GM19397 (cell line): ENCODE data around the gene MTNR1A.
"Not testable (repeated sequence)": the region's sequence is repeated elsewhere in the genome, so short reads cannot be mapped to it uniquely, and the experiment has no call there.

Experiments
- ATAC-seq: cut with Tn5 transposase; IDR thresholded peaks from one replicate; pipeline ENCODE4 v1.9.1; 2021; ENCODE audit warnings: mild to moderate bottlenecking, moderate library complexity; ENCODE audit not compliant: unreplicated experiment

Gene MTNR1A

GRCh38 chr4:186563761-186564160 lies 8.4 kb upstream of the MTNR1A start:
- ATAC-seq, result no peak

- ATAC-seq, result no peak
These were observed 6.4 kb upstream of the MTNR1A start for GRCh38 chr4:186561748-186562147.

DNA sequence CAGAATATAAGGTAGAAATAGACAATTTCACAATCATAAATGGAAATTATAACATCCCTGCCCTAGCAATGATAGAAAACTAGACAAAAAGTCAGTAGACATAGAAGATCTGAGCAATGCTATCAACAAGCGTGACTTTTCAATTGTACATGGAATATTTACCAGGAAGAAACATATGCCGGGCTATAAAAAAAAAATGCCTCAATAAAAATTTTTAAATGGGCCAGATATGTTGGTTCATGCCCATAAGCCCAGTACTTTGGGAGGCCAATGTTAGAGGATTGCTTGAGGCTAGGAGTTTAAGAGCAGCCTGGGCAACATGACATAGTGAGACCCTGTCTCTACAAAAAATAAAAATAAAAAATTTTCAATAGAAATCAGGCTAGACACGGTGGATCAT lies 5.3 kb upstream of the MTNR1A start:
- no peak for ATAC-seq

- no peak for ATAC-seq
These were observed 2.1 kb upstream of the MTNR1A start for GRCh38 chr4:186557486-186557885.

DNA sequence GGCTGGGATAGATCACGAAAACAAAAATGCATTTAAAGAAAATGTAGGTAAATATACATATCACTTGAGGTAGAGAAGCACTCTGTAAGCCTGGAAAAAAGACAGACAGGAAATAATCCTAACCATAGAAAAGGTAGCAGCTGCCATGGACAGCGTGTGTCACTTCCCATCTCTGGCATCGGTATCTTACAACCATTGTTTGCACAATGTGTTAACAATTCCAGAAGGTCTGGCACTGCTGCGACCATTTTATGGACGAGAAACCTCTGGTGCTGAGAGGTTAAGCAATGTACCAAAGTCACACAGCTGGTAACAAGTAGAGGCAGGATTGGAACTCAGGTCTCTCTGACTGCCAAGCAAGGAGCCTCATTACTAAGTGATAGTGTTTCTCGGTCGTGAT lies 1.7 kb upstream of the MTNR1A start:
- no peak for ATAC-seq

- ATAC-seq, result no peak
These were observed 841 bp downstream of the MTNR1A start for GRCh38 chr4:186554539-186554913.

DNA sequence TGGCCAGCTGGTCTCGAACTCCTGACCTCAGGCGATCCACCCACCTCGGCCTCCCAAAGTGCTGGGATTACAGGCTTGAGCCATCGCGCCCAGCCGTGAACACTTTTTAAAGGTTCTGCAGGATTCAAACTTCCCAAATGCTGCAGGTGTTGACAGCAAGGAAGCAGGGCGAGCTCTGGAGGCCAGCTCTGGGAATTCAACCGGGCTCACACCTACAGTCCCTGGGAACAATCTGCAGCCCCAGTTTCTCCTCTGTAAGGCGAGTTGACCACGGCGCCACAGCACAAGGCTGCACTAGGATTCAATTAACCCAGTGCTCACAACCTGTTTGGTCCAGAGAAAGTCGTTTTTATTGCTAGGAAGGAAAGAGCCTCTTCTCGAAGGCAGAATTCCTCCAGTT lies 1.6 kb downstream of the MTNR1A start:
- no peak for ATAC-seq

DNA sequence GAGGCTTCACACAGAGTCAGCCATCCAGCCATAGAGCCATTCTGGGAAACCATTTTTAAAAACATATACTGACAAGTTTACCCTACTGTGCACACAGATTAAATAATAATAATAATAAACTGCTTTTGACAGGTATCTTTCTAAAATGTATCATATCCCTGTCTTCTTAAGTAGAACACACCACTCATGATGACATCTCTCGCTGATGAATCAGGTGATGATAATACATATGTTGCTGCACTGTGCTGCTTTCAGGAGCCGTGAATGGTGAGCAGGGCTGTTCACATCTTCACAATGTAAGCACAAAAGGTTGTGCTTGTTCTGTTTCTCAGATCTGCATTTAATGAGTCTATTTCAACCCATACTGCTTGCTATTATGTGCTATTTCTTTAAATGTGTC lies 3.5 kb downstream of the MTNR1A start:
- no peak for ATAC-seq

DNA sequence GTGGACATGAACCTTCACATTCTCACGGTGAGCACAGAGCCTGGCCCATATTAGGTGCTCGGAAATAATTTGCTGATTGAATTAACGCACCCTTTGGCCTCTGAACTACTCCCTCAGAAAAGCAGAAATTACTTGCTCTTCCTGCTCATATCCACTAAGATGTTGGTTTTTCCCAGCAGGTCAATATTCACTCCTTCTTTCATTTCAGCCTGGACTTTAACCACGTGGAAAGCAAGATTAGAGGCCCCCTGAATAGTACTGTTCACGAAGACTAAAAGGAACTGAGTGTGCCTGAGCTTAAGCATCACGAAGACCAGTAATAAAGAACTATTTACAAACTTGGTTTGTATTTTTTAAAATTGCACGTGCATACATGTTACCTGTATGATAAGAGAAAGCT lies 9.9 kb downstream of the MTNR1A start:
- no peak for ATAC-seq

DNA sequence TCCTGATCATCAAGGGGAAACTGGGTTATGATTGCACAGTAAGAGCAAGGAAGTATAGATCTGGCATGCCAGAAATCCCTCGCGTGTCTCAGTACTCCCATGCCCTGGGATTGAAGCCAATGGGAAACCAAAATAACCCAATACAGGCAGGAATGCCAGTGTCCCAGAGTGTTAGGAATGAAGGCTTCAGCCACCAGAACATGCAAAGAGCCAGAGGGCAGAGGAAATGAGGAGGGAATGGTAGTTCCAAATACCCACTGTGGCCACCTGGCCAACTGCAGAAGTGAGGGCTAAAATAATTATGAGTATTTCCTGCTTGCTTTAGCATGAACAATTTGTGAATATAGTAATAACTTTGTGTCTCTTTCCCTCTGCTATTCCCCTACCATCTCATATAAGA lies 12.2 kb downstream of the MTNR1A start:
- no peak for ATAC-seq

DNA sequence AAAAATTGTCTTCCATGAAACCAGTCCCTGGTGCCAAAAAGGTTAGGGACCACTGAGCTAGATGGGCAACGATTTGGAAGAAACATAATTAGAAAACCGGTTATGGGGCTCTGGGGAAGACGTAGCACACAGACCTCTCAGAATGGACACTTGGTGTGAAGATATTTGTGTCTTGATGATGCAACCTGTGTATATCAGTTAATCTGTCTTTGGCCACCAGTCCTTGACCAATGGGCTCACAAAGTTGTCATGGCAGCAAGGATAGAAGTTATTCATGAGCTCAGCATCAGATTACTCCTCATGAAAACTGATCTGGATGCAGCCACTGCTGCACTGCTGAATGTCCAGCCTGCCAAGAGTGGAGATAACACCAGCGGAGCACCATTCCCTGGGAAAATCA lies 13.6 kb downstream of the MTNR1A start:
- ATAC-seq, result no peak

DNA sequence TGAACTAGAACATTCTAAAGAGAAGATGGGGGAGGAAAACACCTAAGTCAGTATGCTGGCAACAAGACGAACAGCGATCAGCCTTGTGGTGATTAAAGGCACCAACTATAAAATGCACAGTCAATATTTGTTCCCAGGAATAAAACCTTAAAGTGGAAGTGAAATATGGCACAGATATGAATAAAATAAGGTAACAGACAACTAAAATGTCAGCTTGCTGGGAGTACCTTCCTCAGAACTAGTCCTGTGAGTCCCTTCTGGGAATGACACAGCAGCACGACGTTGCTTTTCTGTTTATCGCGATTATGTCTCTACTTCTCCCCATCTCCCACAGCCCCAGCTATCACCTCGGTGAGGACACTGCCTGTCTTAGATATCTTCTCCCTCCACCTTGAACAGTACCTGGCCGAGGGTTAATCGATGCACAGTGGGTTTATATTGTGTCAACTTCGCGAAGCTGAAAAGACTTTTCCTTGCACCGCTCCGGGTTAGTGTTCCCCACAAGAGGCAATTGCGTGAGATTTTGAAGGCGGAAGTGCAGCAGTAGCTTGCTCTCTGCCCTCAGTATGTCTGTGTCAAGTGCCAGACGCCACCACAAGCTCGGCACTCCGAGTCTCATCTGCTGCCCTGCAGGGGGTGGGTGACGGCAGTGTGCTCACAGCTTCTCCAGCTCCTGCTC lies 17.4 kb downstream of the MTNR1A start:
- no peak for ATAC-seq

DNA sequence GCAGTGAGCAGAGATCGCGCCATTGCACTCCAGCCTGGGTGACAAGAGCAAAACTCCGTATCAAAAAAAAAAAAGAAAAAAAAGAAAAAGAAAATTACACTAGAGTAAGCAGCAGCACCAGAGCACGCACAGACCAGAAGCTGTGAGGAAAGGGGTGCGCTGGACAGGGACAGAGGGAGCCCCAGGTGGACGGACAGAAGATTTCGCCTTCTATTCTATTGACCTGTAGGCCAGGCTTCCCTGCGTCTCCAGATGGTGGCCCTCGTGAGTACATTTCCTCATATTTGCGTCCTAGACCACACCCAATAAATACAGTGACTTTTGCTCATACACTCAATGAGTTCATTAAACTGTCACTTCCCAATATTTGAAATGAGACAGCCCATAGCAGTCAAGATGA lies 19.1 kb downstream of the MTNR1A start:
- no peak for ATAC-seq

GRCh38 chr4:186534056-186534455 lies 21.3 kb downstream of the MTNR1A start:
- ATAC-seq, result no peak

DNA sequence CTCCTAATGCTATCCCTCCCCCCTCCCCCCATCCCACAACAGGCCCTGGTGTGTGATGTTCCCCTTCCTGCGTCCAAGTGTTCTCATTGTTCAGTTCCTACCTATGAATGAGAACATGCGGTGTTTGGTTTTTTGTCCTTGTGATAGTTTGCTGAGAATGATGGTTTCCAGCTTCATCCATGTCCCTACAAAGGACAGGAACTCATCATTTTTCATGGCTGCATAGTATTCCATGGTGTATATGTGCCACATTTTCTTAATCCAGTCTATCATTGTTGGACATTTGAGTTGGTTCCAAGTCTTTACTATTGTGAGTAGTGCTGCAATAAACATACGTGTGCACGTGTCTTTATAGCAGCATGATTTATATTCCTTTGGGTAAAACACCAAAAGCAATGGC lies 31.4 kb downstream of the MTNR1A start:
- ATAC-seq, result not testable (repeated sequence)

- no peak for ATAC-seq
These were observed 39.1 kb downstream of the MTNR1A start for GRCh38 chr4:186516287-186516686.

DNA sequence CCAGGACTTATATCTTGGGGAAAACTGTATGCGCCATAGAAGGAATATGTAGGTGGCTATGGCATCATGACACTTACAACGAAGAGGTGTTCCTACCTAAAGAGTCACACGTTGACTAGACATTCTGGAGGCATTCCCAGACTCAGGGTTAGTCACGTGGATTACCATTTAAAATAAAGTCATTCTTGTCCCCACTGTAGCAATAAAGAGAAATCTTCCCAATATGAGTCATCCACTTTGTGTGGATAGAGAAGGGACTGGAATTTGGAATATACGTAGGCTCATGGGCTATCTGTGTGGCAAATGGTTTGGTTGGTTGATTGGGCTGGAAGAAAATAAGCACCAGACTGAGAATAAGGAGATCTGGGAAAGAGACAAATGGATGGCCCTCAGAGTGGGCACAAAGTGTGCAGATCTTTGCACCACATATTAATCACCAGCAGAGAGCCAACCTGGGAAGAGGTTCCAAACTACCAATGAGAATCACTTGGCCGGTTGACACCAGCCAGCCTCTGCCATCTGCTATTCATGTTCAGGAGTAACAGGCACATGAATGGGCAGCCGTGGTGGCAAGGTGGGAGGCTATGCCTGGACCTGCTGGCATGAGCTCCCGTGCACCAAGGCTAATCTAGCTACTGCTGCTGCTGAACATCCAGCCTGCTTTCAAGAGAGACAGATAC lies 41.0 kb downstream of the MTNR1A start:
- ATAC-seq, result no peak

DNA sequence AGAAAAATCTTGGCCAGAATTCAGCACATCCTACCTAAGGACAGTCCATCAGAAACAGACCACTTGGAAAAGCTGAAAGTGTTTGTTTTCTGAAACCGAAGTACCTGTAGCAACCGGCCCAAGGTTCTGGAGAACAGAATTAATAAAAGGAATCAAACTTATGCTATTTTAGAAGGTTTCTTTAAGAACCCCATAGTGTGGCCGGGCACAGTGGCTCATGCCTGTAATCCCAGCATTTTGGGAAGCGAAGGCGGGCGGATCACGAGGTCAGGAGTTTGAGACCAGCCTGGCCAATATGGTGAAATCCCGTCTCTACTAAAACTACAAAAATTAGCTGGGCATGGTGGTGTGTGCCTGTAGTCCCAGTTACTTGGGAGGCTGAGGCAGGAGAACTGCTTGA lies 50.6 kb downstream of the MTNR1A start:
- not testable (repeated sequence) for ATAC-seq

DNA sequence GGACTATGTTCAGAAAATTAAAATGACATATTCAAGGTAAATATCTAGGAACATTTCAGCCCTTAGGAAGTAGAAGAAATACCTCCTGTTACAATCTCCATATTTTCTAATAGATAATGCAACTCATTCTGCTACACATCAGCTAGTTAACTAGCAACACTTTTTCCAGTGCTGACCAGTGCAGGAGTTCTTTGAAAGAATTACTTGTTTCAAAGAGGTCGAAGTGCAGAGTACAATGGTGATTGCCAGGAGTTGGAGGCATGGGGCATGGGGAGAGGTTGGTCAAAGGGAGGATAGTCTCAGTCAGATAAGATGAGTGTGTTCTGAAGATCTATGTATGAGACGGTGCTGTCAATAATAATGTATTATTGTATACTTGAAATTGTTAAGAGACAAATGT lies 53.1 kb downstream of the MTNR1A start:
- ATAC-seq, result no peak

DNA sequence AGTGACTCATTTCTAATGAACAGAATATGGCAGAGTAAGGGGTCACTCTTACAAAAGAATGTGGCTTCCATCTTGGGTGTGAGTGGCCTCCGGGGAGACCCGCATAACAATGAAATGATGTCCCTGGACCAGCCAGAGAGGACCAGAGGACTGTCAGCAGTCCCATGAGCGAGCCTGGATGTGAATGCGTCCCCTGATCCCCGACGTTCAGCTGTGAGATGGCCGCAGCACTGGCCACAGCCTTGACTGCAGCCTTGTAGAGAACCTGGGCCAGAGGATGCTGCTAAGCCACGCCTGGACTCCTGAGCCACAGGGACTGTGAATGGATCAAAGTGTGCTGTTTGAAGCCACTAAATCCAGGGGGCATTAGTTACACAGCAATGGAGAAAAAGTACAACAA lies 53.8 kb downstream of the MTNR1A start:
- ATAC-seq, result no peak

DNA sequence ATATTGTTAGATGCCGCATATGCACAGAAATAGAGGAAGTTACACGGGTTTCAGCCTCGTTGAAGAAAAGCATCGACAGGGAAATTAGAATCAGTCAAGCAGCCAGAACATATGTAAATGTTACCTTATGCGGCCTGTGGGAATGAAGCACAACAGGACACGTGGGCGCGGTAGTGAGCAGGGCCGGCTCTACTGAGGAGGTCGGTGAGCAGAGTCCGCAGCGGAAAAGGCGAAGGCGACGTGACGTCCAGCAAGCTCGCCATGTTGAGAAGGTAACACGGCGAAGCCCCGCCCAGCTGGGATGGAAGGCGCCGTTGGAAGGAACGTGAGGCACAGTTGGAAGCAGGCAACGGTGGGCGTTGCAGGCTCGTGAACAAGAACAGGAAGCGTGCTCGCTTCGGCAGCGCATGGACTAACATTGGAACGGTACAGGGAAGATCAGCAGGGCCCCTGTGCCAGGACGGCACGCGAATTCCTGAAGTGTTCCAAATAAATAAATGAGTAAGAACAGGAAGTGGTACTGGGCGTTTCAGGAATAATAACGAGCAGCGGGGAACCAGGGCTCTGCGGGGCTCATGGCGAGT lies 54.6 kb downstream of the MTNR1A start:
- no peak for ATAC-seq

DNA sequence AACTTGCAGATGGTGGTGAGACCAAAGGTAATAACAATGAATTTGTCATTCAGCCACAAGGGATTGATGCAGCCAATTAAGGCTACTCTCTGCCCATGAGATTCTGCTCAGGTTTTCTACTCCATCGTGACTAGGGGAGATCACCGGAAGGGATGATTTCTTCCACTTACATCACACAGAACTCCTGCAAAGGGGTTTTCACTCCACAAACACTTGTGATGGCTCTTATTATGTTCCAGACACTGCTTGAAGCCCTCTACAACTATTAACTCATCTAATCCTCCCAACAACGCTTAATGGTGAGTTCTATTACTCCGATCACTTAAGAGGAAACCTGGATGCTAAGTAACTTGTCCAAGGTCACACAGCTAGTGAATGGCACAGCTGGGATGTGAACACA lies 55.9 kb downstream of the MTNR1A start:
- no peak for ATAC-seq

DNA sequence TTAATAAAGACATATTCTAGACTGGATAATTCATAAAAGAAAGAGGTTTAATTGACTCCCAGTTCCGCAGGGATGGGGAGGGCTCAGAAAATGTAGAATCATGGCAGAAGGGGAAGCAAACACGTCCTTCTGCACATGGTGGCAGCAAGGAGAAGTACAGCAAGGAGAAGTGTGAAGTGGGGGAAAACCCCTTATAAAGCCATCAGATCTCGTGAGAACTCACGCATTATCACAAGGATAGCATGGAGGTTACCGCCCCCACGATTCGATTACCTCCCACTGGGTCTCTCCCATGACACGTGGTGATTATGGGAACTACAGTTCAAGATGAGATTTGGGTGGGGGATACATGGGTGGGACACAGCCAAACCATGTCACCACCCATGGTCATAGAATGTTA lies 58.3 kb downstream of the MTNR1A start:
- ATAC-seq, result no peak
